ENCODE data around the gene CDKAL1. TPM values are rescaled to one million over a fixed set of nuclear protein-coding genes. Genes with fewer than 3 reads are reported as not detected.
"Not testable (repeated sequence)": the region's sequence is repeated elsewhere in the genome, so short reads cannot be mapped to it uniquely, and the experiment has no call there.

CDKAL1 gene
- total RNA-seq, 1 donor from 2014 or later = 8.4 TPM

DNA sequence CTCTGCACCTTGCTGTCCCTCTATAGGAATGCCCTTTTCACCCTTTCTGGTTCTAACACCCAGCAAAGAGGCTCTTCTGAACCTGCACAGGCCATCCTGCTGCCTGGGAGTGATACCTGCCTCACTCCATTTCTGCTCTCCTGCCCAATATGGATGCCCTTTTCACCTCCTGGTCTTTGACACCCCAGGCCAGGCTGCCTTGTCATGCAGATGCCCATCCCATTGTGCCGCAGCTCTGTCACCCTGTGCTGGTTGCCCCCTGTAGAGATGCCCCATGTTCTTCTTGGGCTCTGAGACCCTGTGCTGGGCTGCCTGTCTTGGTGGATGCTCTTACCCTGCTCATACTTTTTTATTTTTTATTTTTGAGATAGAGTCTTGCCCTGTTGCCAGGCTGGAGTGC is 95.3 kb downstream of the CDKAL1 start:
- intact Hi-C loops (cut with DNase I) = no loop called here
- no peak for DNase-seq (ENCODE audit: low spot score)

DNA sequence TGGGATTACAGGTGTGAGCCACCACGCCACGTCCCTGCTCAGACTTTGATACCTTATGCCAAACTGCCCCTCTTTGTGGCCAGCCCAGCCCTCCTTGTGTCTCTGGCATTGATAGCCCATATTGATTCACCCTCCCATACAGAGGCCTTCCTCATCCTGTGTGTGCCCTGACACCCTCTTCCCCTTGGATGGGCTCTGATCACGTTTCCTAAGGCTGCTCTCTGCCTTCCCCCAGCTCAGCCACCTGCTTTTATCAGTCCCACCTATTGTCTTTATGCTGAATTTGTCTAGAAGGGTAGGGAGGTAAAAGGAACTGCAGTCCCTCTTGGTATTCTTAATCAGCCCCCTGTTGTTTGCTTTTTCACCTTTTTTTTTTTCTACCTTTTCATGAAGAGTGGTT is 95.9 kb downstream of the CDKAL1 start:
- no peak for DNase-seq (ENCODE audit: low spot score)
- intact Hi-C loops (cut with DNase I) = no loop called here

DNA sequence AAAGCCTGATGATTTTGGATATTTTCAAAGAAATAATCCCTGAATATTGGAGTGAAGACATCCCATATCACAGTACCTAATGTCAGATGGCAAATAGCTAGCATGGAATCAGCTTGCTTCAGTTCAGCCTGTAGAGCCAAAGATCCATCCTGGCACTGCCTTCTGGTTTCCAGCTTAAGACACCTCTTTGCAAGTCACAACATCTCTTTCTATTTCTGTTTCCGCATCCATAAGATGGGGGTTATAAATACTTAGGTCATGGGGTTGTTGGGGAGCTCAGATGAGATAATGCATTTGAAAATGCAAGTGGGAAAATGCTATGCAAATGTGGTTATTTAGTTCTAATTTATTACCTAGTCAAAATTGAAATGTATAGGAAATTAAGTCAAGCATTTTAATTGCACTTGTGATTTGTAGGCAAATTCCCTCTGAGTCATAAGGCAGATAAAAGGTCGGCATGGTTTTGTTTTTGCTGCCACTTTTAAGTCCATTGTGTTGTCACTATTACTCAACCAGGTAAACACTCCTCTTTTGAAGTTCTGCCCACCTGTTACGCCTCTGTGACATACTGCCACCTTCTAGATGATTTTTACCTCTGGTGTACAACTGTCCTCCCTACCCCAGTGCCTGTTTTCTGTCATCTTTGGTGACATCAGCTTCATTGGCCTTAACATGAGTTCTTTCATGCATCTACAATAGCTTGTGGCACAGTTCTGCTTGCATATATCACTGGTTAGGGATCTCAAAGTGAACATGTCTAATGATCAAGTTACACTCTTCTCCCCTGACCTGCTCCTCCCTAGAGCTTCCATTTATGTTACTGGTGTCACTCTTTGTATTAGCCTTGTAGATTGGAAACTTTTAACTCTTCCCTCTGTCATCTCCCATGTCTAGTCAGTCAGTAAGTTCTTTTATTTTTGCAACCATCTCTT is 96.6 kb downstream of the CDKAL1 start:
- DNase-seq (ENCODE audit: low spot score) = no peak
- intact Hi-C loops (cut with DNase I) = no loop called here

DNA sequence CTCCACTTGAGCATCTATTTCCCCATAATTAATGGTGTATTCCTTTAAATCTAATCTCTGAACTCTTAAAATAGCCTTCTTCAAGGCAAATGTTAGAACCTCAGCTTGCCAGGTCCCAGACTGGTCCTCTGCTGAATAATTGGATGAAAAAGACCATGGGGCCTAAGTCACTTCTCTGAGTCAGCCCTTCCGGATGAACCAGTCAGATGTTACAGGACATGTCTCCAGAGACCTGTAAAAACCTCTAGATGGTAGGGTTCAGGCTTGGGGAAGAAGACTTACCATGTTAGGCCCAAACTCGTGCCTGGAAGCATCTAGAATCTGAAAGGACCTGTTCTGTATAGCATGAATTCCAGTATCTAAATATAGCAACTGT is 97.3 kb downstream of the CDKAL1 start:
- no peak for DNase-seq (ENCODE audit: low spot score)
- intact Hi-C loops (cut with DNase I) = no loop called here

DNA sequence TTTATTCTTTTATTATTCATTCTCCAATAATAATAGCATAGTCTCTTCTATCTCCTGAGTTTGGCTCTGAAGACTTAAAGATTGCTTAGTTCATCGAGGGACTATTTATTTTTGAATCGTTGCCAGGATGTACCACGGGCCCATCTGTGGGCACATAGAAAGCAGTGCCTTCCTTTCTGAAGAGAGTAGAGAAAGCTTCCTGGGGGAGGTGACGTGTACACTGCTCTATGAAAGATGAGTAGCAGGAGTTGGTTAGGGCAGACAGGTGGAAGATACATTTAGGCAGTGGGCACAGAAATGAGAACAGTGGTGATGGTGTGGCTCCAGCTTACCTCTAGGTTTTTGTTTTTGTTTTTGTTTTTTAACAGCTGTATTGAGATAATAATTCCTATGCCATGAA is 98.4 kb downstream of the CDKAL1 start:
- intact Hi-C loops (cut with DNase I) = no loop called here
- no peak for DNase-seq (ENCODE audit: low spot score)

DNA sequence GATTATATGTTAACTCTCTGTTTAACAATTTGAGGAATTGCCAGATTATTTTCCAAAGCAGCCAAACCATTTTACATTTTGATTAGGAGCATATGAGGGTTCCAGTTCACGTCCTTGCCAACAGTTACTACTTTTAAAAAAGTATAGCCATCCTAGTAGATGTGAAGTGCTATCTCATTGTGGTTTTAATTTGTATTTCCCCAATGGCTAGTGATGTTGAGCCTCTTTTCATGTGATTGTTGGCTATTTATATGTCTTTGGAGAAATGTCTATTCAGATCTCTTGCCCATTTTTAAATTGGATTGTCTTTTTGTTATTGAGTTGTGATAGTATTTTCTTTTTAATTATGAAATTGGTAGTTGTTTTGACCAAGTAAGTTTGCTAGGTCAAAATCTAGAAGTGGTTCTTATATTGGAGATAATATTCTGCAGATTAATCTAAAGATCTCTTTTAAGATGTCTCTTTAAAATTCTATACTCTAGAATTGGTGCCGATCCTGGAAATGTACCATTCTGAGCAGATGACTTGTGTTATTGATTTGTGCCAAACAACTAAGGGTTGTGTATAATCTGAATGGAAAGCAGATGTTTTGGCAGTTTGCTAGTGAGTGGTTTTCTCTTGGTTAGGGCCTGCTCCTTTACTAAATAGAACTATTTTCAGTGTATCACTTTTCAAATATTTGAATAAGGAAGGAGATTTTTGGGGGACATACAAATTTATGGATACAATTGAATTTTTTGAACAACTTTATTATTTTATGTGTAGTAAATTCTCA is 99.5 kb downstream of the CDKAL1 start:
- no peak for DNase-seq (ENCODE audit: low spot score)
- intact Hi-C loops (cut with DNase I) = no loop called here

DNA sequence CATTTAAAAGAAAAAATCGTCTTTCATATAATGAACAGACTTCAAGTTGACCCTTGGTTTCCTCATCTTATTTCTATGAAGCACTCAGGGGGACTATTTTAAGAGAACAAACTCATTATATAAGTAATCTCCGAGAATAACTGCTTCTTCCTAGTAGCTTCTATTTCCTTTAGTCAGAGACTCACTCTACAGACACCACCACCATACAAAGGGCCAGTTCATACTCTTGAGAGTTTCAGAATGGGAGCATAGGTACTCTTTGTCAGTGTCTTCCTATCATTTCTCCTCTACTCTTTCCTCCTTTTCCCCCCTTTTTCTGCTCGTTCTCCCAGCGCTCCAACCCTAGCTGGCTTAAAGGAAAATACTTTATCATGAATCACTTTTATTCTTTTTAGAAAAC is 104.9 kb downstream of the CDKAL1 start:
- intact Hi-C loops (cut with DNase I) = no loop called here
- DNase-seq (ENCODE audit: low spot score) = no peak

DNA sequence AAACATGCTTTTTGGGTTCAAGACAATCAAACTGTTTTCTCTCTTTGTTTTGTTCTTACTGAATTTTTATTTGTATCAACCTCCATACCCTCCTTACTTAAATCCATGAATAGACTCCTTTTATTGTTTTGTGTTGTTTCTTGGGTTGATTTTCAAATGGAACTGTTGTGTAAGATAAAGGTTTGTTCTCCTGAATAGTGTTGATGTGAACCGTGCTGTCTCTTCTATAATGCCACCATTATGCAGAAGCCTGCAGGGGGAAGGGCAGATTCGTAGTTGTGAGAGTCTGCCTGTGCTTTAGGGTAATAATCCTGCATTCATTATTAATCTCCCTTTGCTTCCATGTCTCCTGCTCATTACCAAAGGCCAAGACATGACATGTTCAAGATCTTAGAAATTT is 105.9 kb downstream of the CDKAL1 start:
- no peak for DNase-seq (ENCODE audit: low spot score)
- intact Hi-C loops (cut with DNase I) = no loop called here

DNA sequence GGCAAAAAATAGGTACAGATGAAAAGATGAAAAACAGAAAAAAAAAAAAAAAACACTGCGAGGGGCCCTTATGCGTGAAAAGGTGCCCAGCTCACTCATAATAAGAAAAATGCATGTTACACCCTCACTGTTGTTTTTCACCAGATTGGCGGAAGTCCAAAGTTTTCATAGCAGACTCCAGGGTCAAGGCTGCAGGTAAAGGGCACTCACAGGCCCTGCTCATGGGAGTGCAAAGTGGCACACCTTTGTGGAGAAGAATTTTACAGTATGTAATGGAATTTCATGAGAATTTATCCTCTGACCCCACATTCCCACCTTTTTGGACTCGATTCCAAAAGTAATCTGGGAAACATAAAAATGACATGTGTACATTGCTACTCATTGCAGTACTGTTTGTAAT is 108.2 kb downstream of the CDKAL1 start:
- intact Hi-C loops (cut with DNase I) = no loop called here
- DNase-seq (ENCODE audit: low spot score) = no peak

DNA sequence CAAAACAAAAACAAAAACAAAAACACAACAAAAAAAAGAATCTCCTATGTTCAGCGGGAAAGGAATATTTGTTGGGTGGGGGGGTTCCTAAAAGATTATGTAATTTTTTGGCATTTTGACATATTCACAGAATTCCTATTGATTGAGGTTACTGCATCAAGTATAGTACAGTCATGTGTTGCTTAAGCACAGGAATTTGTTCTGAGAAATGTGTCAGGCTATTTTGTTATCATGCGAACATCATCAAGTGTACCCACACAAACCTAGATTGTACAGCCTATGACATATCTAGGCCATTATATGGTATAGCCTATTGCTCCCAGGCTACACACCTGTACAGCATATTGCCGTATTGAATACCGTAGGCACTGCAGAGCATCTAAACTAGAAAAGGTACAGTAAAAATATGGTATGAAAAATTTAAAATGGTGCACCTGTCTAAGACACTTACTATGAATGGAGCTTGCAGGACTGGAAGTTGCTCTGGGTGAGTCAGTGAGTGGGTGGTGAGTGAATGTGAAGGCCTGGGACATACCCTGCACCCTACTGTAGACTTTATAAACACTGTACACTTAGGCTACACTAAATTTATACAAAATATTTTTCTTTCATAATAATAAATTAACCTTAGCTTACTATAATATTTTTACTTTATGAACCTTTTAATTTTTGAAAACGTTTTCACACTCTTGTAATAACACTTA is 110.6 kb downstream of the CDKAL1 start:
- no peak for DNase-seq (ENCODE audit: low spot score)
- intact Hi-C loops (cut with DNase I) = no loop called here

DNA sequence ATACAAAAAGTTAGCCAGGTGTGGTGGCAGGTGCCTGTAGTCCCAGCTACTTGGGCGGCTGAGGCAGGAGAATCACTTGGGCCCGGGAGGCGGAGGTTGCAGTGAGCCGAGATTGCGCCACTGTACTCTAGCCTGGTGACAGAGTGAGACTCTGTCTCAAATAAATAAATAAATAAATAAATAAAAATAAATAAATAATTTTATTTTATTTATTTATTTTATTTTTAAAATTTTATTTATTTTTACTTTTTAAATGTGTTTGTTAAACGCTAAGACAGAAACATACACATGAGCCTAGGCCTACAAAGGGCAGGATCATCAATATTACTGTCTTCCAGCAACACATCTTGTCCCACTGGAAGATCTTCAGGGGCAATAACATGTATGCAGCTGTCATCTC is 111.3 kb downstream of the CDKAL1 start:
- DNase-seq (ENCODE audit: low spot score); intact Hi-C loops (cut with DNase I): not testable (repeated sequence)

DNA sequence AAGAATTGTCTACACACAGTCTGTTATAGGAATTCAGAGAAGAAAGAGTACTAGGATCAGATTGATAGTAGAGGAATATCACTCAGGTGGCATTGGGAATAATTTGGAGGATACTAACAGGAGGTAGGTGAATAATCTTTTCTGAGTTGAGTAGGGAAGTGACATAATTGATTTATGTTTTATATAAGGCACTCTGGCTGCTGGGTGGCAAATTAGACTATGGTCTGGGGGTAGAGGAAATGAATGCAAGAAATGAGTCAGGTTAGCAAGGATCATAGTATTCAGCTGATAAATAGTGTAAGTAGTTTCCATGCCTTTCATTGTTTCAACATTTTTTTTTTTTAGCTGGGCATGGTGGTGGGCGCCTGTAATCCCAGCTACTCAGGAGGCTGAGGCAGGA is 113.3 kb downstream of the CDKAL1 start:
- DNase-seq (ENCODE audit: low spot score) = no peak
- intact Hi-C loops (cut with DNase I) = no loop called here

DNA sequence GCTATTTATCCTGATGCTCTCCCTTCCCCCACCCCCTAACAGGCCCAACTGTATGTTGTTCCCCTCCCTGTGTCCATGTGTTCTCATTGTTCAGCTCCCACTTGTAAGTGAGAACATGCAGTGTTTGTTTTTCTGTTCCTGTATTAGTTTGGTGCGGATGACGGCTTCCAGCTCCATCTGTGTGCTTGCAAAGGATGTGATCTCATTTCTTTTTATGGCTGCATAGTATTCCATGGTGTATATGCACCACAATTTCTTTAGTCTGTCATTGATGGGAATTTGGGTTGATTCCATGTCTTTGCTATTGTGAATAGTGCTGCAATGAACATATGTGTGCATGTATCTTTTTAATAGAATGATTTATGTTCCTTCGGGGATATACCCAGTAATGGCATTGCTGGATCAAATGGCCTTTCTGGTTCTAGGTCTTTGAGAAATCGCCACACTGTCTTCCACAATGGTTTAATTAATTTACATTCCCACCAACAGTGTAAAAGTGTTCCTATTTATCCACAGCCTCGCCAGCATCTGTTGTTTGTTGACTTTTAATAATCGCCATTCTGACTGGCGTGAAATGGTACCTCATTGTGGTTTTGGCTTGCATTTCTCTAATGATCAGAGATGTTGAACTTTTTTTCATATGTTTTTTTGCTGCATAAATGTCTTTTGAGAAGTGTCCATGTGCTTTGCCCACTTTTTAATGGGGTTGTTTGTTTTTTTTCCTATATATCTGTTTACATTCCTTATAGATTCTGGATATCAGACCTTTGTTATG is 115.6 kb downstream of the CDKAL1 start:
- intact Hi-C loops (cut with DNase I); DNase-seq (ENCODE audit: low spot score): not testable (repeated sequence)

DNA sequence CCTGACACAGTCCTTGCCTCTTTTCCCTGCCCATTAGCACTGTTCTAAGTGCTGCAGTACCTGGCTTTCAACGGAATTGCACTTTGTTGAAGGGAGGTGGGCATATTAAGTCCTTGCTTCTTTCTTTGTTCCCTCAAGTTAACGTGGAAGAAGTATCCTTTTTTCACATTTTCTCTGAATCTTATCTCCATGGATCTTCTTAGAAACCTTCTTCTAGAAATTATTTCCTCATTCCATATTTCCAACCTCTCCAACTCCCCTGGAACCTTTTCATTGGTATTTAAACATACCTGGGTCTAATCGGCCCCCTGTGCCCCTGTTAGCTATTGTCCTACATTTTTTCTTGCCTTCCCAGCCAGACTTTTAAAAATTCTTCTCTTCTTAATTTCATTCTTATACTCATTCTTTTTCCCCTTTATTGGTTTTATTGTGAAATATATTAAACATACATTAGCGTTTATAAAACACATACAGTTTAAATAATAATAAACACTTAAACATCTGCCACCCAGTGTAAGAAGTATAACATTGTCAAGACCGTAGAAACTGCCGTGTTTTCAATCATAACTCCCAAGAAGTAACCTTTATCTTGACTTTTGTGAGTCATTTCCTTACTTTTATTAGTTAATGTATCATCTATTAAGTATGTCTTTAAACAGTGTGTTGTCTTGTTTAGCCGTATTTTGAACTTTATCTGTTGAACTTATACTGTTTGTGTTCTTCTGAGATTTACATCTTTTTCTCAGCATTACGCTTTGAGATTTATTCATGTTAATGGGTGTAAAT is 118.2 kb downstream of the CDKAL1 start:
- intact Hi-C loops (cut with DNase I) = no loop called here
- no peak for DNase-seq (ENCODE audit: low spot score)

DNA sequence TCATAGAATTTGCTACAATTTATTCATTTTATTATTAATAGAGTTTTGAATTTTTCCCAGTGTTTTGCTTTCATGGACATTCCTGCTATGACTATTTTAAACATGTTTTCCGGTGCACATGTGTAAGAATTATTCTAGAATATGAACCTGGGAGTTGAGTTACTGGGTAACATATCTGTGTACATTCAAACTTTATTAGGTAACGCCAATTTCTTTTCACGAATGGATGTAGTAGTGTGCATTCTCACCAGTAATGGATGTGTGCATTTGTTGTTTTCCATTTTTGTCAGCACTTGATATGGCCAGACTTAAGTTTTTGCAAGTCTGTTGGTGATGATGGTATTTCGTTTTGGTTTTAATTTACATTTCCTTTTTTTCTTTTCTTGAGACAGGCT is 118.8 kb downstream of the CDKAL1 start:
- DNase-seq (ENCODE audit: low spot score) = no peak
- intact Hi-C loops (cut with DNase I) = no loop called here

DNA sequence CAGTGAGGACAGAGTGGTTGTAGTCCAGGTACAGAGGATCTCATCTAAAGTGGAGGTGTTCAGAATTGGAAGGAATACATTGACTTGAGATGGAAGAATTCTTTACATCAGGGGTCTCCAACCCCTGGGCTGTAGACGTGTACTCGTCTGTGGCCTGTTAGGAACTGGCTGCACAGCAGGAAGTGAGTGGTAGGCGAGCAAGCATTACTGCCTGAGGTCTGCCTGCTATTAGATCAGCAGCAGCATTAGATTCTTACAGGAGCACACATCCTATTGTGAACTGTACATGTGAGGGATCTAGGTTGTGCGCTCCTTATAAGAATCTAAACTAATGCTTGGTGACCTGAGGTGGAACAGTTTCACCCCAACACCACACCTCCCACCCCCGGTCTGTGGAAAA is 121.1 kb downstream of the CDKAL1 start:
- DNase-seq (ENCODE audit: low spot score) = no peak
- intact Hi-C loops (cut with DNase I) = no loop called here

DNA sequence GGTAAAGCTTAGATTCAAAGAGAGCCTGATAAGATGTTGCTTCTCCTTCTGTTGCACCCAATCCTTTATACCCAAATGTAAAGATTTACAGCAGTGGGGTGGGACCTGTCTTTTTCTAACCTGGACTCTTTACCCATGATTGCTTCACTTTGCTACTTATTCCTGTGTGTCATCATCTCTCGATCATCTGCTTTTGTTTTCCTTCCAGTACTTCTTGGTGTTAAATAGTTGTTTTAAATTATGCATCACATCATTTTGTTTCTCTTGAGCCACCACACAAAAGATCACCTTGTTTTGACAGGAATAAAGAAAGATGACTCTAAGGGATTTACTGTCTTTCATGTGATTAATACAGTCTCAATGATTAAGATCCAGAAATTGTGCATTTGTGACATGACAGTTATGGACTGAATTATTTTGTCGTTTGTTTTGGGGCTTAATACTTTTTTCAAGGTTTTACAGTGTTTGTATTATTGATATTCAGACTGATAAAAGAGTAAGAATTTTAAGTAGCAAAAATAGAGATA is 123.1 kb downstream of the CDKAL1 start:
- intact Hi-C loops (cut with DNase I) = no loop called here
- DNase-seq (ENCODE audit: low spot score) = no peak

DNA sequence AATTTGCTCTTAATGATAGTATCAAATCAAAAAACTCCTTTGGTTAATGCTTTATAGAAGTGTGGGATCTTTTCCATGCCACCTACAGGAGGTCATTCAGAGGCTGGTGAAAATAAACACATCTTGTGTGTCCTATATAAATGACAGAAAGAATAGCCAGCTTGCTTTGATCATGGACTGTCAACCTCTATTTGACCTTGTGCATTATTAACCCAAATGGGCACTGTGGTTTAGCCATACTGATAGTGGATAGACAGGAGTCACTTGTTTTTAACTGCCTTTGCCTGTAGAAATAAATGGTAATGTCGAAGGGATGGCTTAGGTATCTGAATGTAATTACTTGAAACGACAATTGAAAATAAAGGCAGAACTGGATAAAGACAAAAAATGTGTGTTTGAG is 123.8 kb downstream of the CDKAL1 start:
- DNase-seq (ENCODE audit: low spot score) = no peak

DNA sequence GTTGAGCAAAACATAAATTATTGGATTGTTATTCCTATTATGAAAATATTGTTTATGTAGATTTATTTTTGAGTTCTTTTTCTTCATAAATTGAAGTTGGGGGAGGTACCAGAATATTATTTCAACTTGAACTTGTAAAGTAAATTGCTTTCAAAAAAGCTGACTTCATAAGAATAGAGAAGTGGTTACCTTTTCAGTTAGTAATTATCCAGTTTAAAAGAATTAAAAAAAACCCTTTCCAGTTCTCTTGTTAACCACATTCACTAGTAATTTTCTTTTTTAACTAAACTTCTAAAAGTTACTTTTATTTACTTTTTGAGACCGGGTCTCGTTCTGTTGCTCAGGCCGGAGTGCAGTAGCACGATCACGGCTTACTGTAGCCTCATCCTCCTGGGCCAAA is 124.3 kb downstream of the CDKAL1 start:
- no peak for DNase-seq (ENCODE audit: low spot score)
- intact Hi-C loops (cut with DNase I) = no loop called here

More for the DNA sequence above, 123.8 kb downstream of the CDKAL1 start:
- intact Hi-C loops (cut with DNase I) = no loop called here
